ENCODE measurements around the gene PSEN1.

The PSEN1 gene

DNA sequence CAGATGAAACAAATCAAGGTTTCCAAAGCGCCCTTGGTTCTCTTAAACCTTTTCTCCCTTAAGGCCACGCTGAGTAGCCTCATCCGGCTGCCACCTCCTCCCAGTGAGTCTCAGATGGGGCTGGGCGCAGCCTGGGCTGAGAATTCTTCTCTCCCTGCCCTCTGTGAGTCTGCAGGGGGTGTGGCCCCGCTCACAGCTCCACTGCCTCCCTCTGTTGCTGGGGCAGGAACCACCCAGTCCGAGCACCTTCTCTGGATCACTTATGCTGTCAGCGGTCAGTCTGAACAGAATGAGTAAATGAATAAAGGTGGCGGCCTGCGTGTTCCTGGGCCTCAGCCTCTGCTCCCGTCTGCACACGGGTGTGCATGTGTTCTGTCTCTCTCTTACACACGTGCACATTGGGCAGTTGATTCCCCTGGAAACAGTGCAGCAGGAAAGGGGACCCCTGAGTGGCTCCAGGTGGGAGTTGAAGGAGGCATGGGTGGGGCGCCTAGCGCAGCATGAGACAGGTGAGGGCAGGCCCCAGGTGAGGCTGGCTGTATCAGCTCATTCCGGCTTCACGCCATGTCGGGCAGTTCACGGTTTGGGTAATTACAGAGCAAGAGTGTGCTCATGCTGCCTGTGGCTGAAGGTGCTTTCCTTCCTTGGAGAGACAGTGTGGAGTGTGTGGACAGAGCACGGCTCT, 105.3 kb downstream of the PSEN1 start:
- DNase-seq, result no peak

DNA sequence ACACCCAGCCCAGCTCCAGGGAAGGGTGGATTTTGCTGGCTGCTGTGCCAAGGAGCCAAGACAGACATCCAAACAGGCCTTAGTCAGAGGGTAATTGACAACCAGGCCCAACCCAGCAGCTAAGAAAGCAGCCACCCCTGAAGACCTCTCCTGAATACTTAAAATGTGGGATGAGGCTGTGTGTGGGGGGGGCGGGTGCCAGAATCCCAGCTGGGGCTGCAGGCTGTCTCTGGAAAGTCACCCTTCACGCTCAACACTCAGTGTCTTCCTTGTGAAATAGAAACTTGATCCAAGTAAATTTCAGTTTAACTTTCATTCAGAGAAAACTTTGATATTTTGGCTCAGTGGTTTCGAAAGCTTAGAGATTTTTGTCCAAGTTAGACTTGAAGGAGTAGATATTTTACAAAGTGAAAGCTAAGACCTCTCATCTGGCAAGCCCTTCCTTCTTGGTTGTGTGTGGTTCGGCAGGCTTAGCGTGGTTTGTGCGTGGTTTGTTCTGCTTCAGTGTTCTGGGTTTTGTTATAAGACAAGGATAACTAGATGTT, 106.1 kb downstream of the PSEN1 start:
- no peak for DNase-seq

DNA sequence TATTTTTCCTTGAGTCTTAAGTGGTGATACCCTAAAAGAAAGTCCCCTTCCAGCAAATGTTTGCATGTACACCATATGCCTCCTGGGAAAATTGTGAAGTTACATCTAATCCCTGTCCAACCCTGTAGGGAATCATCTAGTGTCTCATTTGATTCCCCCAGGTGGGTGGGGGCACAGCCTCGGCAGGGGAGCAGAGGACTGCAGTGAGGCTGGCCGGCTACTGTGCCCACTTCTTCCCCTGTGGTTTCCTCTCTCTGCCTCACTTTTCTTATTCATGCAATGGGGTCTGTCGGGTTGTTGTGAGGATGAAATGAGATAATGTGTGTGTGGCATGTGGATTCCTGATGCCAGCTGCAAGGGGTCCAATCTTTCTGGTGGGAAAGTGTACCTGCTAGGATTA, 107.0 kb downstream of the PSEN1 start:
- DNase-seq, result no peak

DNA sequence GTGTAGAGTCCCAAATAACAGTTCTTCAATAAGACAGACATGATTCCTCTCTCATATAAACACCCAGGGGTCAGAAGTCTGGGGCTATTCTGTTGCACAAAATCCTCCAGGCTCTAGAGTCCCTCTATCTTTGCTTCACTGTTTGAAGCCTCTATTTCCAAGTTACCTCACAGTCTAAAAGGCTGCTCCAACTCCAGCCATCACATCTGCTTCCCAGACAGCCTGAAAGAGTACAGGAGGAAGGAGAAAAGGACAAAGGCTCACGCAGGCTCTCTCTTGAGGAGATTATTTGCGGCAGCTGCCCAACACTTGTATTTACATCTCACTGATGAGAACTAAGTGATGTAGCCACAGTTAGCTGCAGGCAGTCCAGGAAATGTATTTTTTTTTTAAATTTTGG, 107.4 kb downstream of the PSEN1 start:
- no peak for DNase-seq

DNA sequence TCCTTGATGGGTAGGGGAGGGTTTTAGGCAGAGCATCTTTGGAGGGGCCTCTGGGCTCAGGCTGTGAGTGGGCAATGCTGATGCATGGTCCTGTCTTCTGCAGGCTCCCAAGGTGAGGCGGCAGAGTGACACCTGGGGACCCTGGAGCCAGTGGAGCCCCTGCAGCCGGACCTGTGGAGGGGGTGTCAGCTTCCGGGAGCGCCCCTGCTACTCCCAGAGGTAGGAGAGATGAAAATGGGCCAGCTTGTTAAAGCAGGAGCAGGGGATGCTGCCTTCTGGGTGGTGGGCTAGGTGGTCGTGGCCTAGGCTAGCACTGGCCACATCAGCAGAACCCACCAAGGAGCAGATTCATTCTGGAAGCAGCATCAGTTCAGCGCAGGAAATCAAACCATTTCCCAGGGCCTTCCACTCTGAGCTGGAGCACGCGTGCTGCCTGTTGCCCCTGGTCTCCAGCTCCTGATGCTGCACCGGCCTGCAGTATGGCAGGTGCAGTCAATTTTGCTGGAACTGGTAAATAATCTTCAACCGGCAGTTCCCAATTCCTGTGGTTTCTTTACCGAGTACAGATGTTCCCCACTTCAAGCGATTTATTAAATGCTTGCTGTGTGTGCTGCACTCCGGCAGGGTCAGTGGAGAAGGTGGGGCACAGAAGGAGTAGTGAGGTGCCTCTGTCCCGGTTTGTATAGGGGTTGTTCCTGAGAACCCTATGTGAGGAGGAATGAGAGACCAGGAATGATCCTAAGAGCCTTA, 108.4 kb downstream of the PSEN1 start:
- no peak for DNase-seq

DNA sequence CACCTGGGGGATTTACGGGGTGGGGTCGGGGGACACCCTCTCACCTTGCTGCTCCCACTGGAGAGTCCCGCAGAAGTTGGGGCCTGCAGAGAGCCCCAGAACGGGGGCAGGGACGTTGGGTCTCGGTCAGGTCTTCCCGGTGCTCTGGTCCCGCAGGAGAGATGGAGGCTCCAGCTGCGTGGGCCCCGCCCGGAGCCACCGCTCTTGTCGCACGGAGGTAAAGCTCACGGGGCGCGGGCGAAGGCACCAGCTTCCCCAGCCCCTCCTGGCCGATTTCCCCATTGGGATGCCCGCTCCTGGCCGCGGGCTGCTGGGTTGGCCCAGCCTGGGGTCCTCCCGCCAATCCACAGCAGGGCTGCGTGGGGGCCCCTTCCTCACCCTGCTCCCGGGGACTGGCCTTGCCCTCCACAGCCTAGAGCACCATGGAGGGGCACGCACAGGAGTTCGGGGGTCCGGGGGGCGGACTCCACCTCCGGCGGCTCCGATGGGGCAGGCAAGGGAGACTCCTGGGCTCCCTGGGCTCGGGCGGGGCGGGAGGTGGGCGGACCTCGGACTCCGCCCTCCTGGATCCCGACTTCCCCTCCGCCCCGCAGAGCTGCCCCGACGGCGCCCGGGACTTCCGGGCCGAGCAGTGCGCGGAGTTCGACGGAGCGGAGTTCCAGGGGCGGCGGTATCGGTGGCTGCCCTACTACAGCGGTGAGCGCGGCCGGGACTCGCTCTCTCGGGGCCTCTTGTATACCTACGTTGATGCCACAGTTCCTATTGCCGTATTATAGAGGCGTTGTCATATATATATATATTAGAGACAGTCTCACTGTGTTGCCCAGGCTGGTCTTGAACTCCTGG, 109.4 kb downstream of the PSEN1 start:
- DNase-seq, result peak; percentile 25

DNA sequence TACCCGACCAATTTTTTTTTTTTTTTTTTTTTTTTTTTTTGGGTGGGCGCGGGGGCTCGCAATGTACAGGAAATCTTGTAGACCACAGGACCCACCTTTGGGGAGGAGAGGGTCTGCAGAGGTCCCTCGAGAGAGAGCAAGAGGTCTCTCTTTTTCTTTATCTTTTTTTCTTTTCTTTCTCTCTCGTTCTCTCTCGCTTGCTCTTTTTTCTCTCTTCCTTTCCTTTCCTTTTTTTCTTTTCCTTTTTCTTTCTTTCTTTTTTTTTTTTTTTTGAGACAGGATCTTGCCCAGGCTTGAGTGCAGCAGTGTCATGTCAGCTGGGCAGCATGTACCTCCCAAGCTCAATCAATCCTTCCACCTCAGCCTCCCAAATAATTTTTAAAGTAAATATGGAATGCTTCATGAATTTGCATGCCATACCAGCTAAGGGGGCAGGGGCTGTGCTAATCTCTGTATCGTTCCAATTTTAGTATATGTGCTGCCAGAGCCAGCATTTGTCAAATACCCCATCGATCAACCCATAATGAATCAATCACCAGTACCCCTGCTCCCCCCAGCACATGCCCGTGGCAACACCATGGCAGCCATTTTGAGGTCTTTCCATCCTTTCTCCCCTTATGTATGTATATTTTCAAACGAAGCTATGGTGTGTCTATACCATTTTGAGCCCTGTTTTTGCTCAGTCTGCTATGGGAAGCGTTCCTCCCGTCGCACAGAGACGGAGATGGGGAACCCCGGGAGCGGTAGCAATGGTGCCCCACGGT, 110.3 kb downstream of the PSEN1 start:
- DNase-seq, result no peak

DNA sequence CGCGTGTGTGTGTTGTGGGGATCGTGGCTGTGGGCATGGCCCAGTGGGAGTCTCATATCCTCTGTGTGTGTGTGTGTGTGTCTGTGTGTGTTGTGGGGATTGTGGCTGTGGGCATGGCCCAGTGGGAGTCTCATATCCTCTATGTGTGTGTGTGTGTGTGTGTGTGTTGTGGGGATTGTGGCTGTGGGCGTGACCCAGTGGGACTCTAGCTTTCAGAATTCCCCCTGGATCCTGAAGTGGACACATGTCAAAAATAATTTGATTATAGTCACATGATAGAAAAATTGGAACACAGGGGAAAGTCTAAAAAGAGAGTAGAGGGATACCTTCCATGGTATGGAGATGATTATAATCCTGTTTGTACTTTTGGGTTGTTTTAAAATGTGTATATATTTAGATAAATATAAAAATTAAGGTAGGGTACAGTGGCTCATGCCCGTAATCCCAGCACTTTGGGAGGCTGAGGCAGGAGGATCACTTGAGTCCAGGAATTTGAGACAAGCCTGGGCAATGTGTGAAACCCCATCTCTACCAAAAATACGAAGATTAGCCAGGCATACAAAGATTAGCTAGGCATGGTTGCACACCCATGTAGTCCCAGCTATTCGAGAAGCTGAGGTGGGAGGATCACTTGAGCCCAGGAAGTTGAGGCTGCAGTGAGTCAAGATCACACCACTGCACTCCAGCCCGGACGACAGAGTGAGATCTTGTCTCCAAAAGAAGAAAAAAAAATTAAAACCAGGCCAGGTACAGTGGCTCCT, 112.0 kb downstream of the PSEN1 start:
- no peak for DNase-seq

DNA sequence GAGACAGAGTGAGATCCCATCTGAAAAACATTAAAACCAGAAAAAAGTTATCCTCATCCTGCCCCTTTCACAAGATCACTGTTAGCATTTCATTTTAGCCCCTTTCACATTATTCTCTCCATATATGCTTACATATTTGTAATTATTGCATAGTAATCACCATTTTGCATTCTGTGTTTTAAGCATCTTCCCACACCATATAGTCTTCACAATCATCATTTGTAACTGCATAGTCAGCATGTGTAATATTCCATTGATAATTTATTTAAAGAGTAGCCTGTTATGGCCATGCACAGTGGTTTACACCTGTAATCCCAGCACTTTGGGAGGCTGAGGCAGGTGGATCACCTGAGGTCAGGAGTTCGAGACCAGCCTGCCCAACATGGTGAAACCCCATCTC, 112.8 kb downstream of the PSEN1 start:
- DNase-seq, result no peak

DNA sequence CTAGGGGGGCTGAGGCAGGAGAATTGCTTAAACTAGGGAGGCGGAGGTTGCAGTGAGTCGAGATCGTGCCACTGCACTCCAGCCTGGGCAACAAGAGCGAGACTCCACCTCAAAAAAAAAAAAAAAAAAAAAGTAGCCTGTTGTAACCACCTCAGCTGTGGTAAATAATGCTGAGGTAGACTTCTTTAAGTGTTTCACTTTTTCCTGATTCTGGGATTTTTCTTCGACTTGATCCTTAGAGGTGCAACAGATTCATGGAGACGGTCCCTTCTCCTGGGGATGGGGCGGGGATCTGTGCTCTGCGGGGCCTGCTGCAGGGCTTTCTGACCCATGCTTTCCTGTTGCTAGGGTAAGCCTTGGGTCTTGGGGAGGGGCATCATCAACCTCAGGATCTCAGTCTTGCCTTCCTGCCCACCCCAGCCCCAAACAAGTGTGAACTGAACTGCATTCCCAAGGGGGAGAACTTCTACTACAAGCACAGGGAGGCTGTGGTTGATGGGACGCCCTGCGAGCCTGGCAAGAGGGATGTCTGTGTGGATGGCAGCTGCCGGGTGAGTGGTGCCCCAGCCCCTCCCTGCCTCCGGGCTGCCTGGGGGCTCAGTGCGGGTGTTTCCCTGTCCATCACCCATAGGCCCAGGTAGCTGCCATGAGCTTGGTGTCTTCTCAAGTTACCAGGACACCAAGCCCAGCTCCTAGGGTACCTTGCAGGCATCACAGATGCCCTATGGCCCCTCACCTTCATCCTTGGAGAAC, 113.4 kb downstream of the PSEN1 start:
- no peak for DNase-seq

DNA sequence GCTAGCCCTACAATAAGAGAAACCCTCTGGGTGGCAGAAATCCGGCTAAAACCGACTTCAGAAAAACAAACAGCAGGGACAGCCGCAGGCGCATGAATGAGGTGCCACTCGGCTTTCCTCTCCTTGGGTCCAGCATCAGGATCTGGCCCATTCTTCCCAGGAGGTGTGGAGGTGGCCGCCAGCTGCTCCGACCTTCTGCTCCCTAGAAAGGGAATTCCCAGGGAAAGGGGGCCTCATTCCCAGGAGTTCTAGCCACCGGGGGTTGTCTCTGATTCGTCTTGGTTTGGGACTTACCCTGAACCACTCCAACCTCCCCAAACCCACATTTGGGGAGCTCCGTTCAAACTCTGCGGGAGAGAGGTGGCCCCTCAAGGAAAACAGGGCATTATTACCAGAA, 114.0 kb downstream of the PSEN1 start:
- DNase-seq, result no peak

DNA sequence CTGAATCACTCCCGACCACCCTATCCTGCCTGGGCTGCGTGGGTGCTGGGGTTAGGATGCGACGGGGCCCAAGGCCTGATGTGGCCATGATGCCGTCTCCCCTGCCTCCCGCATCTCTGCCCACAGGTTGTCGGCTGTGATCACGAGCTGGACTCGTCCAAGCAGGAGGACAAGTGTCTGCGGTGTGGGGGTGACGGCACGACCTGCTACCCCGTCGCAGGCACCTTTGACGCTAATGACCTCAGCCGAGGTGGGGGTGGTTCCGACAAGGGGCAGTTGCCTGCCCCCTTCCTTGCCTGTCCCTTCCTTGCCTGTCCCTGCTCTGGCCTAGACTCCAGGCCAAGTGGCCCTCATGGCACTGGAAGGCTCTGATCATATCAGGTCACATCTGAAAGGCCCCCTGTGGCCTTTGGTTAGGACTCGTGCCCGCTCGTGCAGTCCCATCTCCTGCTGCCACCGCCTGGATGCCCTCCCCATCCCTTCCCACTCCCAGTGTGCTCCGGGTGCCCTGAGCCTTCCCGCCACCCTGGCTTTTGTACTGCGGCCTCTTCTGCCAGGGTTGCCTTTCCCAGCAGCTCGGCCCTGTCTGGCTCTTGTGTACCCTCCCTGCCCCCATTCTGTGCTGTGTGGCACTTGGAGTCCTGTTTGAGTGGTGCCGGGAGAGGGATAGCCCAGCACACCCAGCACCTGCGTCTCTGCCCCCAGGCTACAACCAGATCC, 114.6 kb downstream of the PSEN1 start:
- DNase-seq, result no peak

DNA sequence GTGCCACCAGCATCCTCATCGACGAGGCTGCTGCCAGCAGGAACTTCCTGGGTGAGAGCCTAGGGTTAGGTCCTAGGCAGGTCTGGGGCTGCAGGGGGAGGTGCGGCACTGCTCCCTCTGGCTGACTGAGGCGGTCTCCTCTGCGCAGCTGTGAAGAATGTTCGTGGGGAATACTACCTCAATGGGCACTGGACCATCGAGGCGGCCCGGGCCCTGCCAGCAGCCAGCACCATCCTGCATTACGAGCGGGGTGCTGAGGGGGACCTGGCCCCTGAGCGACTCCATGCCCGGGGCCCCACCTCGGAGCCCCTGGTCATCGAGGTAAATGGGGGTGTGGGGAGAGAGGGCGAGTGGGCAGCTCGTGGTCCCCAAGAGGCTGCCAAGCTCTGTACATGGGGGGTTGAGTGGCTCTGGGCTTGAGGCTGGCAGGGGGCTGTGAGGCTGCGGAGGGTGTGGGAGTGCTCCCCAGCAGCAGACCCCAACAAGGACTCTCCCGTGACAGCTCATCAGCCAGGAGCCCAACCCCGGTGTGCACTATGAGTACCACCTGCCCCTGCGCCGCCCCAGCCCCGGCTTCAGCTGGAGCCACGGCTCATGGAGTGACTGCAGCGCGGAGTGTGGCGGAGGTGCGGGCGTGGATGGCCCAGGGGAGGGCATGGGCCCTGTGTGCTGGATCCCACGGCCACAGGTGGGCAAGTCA, 115.4 kb downstream of the PSEN1 start:
- DNase-seq, result no peak

DNA sequence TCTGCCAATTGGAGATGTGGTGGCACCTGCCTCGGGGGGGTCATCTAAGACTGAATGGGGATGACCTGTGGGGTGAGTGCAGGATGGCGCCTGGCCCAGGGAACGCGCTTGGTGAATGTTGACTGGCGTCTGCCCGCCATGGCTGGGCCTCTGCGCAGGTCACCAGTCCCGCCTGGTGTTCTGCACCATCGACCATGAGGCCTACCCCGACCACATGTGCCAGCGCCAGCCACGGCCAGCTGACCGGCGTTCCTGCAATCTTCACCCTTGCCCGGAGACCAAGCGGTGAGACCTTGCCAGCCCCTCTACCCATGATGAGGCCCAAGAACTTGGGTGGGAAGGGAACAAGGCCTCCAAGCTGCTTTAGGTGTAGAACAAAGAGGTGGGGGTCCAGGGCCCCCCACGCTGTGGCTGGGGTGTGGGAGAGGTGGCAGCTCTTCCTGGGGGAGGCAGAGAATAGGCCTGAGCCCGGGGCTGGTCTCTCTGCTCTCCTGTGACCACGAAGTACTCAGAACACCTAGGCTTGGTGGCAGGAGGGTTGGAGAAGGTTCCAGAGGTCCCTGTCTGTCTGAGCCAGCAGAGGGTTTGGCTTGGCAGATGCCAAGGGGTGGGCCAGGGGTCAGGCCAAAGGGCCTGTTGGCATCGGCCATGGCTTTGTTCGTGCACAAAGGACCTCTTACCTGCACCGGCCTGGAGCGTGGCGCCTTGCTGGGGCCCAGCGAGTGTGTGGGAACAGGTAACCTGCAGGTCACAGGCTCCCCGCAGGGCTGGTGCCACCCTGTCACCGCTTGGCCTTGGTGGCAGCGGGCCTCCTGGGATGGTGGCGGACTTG, 116.4 kb downstream of the PSEN1 start:
- no peak for DNase-seq

DNA sequence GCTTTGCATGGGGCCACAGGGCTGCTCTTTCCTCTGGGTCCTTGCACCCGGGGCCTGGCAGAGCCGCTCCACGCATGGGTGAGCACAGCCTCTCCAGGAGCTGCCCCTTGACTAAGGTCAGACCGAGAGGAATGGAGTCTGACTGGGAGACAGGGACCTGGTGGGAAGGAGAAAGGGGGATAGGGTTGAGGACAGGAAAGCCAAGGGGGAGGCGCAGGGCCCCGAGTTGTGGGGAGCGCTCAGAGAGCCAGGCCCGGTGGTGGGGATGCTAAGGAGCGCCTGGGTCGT, 117.0 kb downstream of the PSEN1 start:
- DNase-seq, result no peak

DNA sequence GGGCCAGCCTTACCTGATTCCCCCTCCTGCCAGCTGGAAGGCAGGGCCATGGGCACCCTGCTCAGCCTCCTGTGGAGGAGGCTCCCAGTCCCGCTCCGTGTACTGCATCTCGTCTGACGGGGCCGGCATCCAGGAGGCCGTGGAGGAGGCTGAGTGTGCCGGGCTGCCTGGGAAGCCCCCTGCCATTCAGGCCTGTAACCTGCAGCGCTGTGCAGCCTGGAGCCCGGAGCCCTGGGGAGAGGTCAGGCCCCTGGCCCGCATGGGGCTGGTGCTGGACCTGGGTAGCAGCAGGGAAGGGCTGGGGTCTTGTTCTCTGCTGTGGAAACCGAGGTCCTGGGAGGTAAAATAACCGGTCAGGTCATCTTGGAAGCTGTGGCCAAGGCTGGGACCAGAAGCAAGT, 117.4 kb downstream of the PSEN1 start:
- DNase-seq, result no peak

DNA sequence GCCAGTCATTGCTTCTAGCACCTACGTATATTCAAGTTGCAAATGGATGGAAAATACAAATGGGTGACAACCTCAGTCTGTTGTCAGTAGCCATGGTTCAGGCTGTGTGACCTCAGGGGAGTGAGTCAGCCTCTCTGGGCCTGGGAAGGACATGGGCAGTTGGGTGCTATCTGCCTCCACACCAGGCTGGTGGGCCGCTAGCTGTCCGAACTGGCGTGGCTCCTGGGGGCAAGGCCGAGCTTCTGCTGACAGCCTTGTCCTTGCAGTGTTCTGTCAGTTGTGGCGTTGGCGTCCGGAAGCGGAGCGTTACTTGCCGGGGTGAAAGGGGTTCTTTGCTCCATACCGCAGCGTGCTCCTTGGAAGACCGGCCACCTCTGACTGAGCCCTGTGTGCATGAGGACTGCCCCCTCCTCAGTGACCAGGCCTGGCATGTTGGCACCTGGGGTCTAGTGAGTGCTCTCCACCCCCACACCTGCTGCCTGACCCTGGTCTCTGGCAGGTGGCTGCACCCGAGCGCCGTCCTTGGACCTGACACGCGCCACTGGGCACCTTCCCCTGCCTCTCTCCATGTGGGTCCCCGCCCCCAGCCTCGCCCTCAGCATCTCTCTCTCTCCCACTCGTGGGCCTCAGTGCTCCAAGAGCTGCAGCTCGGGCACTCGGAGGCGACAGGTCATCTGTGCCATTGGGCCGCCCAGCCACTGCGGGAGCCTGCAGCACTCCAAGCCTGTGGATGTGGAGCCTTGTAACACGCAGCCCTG, 118.1 kb downstream of the PSEN1 start:
- DNase-seq, result no peak

DNA sequence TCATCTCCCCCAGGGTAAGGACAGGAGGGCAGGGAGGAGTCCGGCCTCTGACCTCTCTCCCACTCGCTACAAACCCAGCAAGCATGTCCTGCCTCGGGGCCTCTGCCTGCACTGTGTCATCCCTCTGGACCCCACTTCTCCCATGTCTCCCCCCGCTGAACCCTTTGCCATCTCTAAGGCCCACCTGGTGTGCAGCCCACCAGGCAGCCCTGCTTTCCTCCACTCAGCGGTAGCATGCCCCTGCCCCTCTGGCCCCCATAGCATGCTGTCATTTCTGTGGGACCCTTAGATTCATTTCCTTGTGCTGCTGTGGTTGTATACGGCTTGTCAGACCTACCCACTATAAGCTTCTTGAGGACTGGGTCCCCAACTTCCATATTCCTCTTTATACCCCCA, 118.7 kb downstream of the PSEN1 start:
- DNase-seq, result no peak

Measured in T-helper 9 cell (primary cell).